ENCODE data around the gene KCNQ2.

GRCh38 chr20:63383556-63383955, 88.9 kb downstream of the KCNQ2 start:
- TF ChIP-seq CTCF (IDR thresholded peaks at IDR 0.05 in 8 of 11, conservative IDR thresholded peaks at IDR 0.05 in 3 of 11): no peak
- no peak for TF ChIP-seq POLR2A (IDR thresholded peaks at IDR 0.05)

Data from spleen (tissue), 7 donors.